ENCODE measurements around the gene ZFHX3.
A peak's percentile ranks its signal among the peaks of the same experiment; 100 is the strongest.

The ZFHX3 gene

DNA sequence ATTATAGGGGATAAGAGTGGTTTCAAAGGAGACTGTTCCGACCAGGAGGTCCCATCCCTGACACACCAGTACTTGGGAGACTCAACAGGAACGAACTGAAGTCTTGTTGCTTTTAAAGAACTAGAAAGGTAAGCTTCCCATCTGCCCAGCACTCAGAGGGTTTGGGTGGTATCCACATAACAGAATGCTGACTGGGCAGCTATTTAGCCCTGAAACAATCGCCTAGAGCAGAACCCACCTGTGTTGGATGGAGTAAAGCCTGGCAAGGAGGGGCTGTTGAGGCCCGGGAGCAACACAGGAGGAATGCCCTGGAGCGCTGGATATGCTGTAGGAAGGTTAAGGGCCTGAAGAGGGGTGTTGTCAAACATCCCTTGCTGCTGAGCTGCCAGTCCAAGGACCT is 254.9 kb downstream of the ZFHX3 start:
- no peak for DNase-seq (ENCODE audit: low read depth)

DNA sequence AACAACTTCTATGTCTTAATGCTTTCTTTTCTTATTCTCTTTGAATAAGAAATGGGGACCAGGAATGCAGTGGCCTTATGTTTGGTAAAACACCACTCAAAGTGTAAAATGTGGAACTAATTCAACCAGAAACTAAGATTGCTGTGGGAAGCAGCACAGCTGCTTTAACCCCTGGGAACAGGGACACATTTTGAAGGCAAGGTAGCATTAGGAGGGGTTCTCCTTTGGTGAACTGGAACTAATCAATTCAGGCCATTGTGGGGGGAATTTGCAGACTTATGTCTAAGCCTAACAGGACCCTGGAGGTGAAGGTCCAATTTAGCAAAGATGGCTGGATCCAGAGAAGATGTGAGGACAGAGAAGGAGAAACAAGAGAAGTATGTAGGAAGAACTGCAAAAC is 256.1 kb downstream of the ZFHX3 start:
- DNase-seq (ENCODE audit: low read depth): no peak

DNA sequence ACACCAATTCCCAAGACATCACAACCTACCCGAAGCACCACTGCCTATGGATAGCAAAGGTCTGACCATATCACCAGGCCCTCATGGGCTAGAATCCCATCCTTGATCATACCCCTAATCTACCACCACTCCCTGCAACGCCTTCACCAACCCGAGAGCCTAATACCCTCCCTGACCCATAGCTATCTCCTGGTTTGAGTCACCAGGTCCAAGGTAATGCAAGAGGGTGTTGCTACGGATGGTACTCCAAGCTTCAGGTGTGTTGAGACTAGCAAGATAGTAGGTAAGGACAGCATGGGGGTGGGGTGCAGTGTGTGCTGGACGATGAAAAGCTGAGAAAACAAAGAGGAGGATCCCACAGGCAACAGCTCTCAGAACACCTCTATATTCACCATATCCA is 258.0 kb downstream of the ZFHX3 start:
- DNase-seq (ENCODE audit: low read depth): no peak

DNA sequence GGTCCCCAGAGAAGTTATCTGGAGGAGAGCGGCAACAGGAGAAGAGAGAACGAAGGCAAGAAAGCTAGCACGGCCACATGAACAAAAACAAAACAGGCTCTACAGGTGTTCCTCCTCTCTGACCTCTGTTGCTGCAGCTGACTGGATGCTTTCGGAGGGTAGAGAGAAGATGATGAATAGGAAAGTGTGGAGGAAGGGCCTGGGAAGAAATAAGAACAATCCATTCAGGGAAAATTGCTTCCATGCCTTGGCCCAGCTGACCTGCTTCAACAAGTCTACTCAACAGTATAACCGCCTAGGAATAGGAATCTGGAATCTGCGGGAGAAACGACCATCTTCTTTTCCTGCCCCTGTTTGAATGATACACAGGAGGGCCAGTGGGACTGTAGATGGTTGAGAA is 258.5 kb downstream of the ZFHX3 start:
- no peak for DNase-seq (ENCODE audit: low read depth)

DNA sequence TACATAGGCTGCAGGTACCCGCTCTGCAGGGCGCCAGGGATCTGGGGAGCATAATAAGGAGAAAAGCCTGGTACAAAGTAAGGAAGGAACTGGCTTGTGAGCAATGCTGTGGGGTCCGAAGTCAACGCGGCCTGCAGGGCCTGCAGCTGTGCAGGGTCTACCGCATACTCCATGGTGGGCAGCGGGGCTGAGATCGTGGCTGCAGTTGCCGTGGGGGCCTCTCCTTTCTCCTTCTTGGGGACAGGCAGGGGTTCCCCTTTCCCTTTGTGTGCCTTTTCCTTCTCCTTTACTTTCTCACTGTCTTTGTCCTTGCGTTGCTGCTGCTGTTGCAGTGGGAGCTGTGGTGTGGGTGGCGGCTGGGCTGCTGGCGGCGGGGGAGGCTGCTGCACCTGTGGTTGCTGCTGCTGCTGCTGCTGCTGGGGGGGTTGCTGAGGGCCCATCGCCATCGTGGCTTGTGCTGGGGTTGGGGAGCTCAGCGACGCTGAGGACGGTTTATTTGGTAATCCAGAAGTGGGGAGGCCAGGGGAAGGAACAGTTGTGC is 259.6 kb downstream of the ZFHX3 start:
- DNase-seq (ENCODE audit: low read depth): no peak

DNA sequence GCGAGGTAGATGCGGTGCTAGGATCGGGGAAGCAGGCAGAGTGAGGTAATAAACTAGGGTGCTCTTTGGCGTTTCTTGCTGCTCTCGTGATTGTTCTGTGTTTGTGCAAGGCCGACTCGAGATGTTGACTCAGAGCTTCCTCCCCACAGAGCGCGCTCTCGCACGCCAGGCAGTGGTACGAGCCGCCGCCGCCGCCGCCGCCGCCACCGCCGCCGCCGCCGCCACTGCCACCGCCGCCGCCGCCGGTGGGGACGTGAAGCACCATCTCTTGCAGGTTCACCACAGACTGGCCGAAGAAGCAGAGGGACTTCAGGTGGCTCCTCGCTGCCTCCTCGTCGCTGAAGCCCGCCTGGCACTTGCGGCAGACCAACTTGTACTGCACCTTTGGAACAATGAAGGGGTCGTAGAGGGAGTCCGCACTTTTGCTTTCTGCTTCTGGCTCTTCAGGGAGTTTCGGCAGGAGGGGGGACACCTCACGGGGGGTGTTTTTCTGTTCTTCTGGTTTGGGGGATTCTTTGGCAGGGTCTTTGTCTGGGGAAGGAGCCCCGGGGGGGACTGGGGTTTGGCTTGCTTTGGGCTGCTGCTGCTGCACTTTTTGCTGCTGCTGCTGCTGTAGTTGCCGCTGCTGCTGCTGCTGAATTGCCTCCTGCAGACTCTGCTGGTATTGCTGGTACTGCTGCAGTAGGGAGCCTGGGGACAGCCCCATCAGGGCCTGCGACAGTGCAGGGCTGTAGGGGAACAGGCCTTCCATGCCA is 260.2 kb downstream of the ZFHX3 start:
- peak; percentile 54 for DNase-seq (ENCODE audit: low read depth)

DNA sequence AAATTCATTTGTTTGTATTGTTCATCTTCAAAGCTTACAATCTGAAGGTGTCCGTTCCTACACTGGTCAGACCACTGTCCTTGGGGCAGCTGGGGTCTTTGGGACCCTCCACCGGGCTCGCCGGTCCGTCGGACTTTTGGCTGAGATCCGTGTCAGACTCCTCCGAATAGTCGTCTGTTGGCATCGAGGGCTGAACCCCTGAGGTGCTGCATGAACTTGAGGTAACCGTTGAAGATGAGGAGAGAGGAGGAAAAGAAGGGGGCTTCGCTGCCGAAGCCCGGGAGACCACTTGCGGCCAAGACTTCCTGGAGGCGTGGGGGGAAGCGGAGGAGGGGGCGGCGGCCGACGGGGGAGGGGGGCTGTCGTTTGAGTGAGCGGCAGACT is 260.8 kb downstream of the ZFHX3 start:
- no peak for DNase-seq (ENCODE audit: low read depth)

DNA sequence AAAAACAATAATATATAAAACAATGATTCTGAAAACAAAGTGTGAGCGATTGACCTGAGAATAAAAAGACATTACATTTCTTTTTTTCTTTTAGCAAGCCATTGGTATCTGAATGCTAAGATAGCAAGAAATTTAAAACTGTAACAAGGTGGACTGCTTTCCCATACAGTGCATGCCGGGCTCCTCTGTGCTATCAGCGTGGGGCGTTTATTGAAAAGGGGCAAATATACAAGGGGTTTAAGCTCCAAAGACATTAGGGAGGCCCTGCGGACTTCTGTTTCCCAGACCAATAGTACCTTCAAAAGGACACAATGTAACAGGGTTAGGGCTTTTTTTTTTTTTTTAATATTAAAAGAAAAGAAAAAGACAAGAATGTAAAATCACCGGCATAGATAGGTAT is 261.3 kb downstream of the ZFHX3 start:
- DNase-seq (ENCODE audit: low read depth): no peak

DNA sequence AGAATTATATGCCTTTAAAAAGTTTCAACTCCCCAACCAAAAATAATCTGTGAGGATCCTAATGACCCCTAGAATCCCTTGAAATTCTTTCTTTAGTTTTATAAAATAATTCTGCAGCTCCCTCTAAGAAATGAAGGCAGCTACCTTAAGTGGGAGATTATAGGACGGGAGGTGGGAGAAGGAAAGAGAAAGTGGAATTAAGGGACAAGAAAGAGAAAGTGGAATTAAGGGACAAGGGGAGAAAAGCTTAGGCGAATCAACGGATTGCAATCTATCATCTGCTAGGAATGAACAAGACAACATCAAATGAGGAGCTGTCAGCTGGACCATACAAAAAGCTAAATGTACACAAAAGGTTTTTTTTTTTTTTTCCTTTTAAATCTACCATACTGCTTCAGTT is 262.0 kb downstream of the ZFHX3 start:
- DNase-seq (ENCODE audit: low read depth): no peak

DNA sequence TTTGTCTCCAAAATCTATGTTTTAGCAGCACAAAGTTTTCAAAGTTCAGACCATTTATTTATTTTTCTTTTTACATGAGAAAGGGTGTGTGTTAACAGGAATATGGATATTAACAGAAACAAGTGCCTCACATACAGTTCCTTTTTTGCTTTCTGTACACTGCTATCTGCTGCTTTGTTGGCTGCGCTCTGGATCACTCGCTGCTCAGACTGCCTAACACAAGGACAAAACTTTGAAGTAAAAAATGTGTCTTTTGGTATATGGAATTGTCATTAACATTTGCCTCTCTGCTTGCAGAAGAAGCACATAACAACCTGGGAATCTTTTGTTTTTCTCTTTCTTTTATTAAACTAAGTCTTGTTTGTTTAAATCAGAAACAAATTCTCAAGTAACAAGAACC is 262.8 kb downstream of the ZFHX3 start:
- no peak for DNase-seq (ENCODE audit: low read depth)

DNA sequence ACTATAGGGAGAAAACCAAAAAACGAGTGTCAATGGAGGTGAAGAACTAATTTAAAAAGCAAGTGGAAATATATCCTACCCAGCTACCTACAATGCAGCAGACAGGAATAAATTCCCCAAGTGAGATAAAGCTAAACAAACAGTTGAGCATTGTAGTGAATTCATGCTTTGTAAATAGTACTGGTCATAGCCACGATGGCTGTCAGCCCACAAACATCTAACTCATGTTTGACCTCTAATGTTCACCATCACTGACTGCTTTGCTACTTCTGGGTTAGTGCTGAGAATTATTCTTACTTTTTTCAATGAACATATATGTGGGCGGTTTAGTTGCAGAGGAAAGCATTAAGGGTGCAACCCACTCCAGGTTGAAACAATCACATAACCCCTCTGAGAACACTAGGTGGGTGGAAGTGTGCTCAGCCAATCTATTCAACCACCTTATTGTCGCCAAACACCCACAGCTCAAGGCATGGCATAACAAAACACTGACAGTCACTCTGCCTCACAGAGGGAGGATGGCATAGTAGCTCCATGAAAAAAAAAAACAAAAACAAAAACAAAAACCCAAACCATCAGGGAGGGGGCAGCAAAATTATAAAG is 264.1 kb downstream of the ZFHX3 start:
- no peak for DNase-seq (ENCODE audit: low read depth)

DNA sequence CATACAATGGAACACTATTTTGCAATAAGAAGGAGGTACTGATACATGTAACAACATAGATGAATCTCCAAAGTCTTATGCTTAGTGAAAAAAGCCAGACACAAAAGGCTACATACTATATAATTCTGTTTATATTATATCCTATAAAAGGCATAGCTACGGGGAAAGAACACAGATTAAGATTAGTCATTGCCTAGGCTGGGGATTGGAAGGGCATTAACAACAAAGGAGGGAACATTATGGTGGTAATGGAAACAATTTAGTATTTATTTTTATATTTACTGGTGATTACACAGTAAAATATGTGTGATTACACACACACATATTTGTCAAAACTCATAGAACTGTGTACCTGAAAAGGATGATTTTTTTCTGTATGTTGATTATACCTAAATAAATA is 278.1 kb downstream of the ZFHX3 start:
- no peak for DNase-seq (ENCODE audit: low read depth)

DNA sequence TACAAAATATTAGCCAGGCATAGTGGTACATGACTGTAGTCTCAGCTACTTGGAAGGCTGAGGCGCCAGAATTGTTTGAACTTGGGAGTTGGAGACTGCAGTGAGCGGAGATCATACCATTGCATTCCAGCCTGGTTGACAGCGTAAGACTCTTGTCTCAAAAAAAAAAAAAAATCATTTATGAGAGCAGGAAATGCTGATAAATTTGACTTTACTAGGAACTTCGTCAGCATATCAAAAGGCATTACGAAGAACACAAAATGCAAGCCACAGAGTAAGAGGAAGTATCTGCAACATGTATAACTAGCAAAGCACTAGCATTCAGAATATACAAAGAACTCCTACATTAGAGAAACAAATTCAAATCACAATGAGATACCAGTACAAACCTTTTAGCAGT is 279.3 kb downstream of the ZFHX3 start:
- no peak for DNase-seq (ENCODE audit: low read depth)

DNA sequence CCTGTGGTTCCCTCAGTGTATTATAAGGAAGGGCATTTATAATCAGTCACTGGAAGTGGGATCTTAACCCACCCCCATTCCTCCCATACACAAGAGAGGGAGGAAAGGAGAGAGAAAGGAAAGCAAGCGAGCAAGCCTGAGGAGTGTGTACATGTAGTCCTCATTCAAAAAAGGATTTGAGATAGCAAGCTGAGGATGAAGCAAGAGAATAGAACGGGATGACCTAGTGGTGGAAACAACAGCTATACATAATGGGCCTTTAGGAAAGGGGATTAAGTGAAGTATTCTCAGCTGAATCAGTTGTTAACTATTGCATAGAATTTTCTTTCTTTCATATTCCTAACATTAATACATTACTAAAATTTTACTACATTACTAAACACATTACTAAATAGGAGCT is 281.4 kb downstream of the ZFHX3 start:
- DNase-seq (ENCODE audit: low read depth): no peak

DNA sequence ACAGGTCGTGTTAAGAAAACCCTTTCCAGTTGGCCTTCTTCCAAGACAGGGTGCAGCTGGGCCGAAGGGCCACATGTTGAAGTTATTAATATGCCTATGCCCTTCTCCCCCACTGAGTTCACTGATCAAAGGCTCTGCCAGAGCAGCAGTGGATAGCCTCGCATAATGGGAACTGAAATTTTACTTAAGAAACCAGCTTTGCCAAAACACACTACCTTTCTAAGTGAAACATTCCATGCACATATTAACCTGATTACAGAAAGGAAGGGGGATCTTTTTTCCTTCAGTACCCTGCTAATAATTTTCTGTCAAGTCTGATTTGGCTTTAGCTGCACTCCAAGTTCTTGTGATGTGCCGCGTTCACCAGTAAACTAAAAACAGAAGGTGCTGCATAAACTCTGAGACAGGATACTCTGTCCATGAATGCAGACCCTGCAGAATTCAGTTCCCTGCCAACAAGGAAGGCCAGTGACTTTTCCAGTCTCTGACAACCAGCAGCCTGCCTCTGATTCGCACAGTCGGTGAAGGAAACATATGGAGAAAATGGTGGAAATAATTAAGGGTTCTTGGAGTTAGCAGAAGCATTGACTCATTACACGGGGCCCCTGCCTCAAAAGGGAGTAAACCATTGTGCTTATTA is 283.8 kb downstream of the ZFHX3 start:
- DNase-seq (ENCODE audit: low read depth): no peak

DNA sequence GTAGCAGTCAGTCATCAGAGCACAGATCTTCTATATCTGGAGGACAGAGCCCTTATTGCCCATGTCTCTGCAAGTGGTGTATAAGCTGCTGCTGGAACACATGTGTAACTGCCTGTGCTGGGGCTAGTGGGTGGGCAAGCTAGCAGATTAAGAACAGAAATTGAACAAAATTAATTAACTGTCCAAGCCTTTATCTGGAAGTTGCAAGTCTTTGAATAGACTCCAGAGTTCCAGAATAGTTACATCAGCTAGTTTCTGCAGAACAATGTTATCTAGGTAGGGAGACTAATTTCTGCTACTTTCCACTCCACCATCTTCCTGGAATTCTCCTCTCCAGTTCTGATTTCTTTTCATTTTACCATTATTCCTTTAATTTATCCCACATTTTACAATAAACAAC is 287.3 kb downstream of the ZFHX3 start:
- DNase-seq (ENCODE audit: low read depth): no peak

DNA sequence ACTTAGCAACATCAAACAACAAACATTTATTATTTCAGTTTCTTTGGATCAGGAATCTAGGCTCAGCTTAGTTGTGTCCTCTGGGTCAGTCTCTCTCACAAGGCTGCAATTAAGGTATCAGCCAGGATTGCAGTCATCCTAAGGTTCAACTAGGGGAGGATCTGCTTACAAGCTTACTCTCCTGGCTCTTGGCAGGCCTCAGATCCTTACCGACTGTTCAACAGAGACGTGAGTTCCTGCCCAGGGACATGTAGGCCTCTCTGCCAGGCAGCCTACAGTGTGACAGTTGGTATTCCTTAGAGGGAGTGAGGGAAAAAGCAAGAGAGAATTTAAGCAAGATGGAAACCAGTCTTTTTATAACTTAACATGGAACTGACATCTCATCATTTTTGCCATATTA is 294.0 kb downstream of the ZFHX3 start:
- DNase-seq (ENCODE audit: low read depth): no peak

DNA sequence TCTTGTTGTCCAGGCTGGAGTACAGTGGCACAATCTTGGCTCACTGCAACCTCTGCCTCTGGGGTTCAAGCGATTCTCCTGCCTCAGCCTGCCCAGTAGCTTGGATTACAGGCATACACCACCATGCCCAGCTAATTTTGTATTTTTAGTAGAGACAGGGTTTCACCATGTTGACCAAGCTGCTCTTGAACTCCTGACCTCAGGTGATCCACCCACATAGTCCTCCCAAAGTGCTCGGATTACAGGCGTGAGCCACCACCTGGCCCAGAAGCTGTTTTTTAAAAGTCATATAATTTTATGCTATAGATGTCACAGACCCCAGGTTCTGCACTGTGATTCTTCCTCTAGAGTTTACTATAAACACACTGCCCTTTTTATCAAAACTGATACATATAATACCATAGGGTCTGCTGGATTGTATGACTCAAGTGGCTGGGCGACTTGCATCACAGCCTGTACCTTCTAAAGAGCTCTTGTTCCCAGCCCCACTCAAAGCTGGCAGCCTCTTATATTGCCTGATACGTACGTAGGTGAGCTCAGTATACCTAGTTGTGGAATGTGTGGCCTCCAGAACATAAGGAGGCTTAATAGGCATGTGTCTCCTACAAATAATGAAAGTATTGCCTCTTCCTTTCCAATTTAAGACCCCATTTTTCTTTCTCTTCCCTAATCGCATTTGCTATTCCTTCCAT is 295.8 kb downstream of the ZFHX3 start:
- no peak for DNase-seq (ENCODE audit: low read depth)

DNA sequence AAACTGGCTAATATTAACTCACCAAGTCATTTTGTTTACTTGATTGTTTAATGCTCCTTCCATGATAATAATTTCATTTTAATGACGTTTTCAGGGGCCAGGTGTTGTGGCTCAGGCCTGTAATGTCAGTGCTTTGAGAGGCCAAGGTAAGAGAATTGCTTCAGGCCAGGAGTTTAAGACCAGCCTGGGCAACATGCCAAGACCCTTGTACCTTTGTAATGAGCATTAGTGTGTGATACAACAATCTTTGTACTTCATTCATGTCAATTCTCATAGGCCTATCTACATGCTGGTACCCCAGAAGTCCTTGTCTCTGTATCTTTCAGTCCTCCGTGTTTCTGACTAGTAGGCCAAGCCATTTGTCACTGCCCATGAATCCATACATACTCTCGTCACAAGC is 296.9 kb downstream of the ZFHX3 start:
- DNase-seq (ENCODE audit: low read depth): no peak

DNA sequence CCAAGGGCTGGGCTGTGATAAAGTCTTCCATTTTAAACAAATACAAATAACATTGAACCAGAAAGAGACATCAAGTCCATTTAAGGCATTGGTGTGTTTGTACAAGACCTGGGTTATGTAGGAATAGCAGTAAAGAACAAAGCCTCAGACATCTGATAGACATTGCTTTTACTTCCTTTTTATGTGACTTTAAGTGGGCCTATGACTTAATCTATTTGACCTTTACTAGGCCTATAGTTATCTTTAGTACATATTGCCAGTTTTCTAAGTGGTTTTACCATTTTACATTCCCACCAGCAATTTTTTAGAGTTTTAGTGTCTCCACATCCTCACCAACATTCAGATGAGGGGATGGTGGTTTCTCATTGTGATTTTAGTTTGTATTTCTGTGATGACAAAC is 298.8 kb downstream of the ZFHX3 start:
- DNase-seq (ENCODE audit: low read depth): no peak

DNA sequence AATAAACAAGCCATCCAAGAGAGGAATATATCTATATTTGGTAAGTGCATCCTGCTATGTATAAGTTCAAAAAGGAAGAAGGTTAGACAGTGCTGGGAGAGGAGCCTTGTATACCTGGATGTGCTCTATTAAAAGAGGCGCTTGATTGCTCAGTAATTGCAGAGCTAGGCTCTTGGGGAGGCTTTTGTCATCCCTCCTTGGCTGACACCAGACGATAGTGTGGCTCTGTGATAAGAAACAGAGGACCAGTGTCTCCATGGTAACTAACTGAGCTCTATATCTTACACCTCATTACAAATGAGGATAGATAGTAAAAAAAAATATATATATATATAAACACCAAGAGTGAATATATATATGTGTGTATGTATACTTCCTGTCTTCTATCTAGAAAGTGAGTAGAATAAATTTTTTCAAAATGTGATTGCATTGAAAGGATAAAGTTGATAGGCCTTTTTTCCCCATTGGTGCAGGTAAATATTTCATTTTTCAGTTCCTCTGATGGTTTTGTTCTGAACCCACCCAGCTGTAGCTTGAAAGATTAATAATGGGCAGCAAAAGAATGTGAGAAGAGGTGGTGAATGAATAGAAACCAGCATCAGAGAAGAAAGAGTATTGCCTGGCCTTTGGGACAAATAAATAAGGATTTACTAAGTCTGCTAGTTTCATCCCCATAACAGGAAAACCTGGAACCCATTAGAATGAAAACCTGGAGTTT is 303.7 kb downstream of the ZFHX3 start:
- no peak for DNase-seq (ENCODE audit: low read depth)

Measured in activated T-helper 9 cell treated with anti-CD3 and anti-CD28 coated beads, Interleukin-2, amount 50 U/mL, for 16 hours (primary cell).